GM18508 (cell line): ENCODE measurements around the gene ATPAF1.
"Not testable (repeated sequence)": the region's sequence is repeated elsewhere in the genome, so short reads cannot be mapped to it uniquely, and the experiment has no call there.

Source experiments
- ATAC-seq: cut with Tn5 transposase; IDR thresholded peaks from one replicate; pipeline ENCODE4 v1.9.1; 2021; ENCODE audit warnings: moderate number of reproducible peaks; ENCODE audit not compliant: insufficient read depth, unreplicated experiment

ATPAF1 gene

DNA sequence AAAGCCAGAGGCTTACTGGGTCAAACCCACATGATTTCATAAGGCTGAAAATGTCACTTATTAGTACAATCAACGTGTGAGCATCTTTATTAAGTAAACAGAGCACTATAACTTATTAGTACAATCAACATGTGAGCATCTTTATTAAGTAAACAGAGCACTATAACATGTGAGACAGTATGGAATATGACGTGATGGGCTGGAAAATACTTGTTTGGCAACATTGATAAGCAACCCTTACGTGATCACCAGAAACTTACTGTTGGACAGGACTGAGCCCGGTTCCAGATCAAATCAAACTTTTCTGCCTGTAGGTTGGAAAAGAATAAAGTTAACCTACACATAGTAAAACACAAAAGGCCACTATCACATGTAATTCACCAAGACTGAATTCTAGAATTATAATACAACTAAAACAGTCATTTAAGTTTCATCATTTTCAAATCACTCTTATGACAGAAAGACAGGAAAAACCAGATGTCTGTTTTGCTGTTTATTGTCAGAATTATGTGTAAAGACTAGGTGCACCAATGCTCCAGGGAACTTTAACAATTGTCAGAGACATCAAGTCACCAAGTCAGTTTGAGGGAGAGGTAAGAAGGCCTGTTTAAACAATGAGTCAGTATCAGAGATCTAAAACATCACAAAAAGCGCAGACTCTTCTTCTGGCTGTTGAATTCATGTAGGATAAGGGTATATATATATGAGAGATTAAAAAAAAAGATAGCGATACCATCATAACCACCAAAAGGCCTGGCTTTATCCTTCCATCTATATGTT is 15.7 kb downstream of the ATPAF1 start:
- no peak for ATAC-seq

DNA sequence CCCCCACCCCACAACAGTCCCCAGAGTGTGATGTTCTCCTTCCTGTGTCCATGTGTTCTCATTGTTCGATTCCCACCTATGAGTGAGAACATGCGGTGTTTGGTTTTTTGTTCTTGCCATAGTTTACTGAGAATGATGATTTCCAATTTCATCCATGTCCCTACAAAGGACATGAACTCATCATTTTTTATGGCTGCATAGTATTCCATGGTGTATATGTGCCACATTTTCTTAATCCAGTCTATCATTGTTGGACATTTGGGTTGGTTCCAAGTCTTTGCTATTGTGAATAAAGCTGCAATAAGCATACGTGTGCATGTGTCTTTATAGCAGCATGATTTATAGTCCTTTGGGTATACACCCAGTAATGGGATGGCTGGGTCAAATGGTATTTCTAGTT is 17.0 kb downstream of the ATPAF1 start:
- ATAC-seq: not testable (repeated sequence)

DNA sequence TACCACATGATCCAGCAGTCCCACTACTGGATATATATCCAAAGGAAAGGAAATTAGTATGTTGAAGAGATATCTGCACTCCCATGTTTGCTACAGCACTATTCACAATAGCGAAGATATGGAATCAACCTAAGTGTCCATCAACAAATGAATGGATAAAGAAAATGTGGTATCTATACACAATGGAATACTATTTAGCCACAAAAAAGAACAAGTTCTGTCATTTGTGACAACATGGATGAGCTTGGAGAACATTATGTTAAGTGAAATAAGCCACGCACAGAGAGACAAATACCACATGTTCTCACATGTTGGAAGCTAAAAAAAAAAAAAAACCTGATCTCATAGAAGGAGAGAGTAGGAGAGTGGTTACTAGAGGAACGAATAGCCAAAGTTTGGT is 17.7 kb downstream of the ATPAF1 start:
- no peak for ATAC-seq

DNA sequence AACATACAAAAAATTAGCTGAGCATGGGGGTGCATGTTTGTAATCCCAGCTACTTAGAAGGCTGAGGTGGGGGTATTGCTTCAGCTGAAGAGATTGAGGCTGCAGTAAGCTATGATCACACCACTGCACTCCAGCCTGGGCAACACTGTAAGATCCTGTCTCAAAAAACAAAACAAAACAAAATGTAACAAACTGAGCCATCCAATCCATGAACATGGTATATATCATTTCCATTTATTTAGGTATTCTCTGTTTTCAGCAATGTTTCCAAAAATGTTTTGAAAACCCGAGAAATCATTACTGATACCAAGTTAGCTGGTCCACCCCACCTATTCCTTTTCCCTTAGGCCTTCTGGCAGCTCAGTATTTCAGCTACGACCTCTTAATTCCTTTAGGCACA is 18.4 kb downstream of the ATPAF1 start:
- ATAC-seq: no peak

DNA sequence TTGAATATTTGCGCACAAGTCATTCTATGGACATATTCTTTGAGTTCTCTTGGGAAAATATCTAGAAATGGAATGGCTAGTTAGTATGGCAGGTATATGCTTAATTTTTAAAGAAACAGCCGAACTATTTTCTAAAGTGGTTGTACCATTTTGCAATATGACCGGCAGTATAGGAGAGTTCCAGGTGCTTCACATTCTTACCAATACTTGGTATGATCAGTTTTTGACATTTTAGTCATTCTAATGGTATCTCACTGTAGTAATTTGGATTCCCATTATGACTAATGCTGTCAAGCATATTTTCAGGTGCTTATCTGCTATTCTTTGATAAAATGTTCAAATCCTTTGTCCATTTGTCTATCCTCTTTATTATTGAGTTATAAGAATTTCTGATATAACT is 20.6 kb downstream of the ATPAF1 start:
- no peak for ATAC-seq

DNA sequence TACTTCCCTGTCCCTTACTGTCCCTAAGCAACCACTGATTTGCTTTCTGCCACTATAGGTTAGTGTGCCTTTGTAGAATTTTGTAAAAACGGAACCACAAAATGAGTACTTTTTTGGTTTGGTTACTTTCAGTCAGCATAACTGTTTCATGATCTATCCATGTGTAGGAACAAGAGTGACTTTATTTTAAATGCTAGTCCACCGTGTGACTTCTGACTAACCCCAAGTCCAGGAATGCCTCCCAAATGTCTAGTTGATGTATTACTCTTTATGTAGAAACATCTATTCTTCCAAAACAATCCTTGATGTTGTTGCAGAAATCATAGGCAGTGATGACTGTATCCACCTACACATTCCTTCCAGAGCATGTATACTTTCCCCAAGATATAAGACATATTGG is 21.3 kb downstream of the ATPAF1 start:
- ATAC-seq: no peak

DNA sequence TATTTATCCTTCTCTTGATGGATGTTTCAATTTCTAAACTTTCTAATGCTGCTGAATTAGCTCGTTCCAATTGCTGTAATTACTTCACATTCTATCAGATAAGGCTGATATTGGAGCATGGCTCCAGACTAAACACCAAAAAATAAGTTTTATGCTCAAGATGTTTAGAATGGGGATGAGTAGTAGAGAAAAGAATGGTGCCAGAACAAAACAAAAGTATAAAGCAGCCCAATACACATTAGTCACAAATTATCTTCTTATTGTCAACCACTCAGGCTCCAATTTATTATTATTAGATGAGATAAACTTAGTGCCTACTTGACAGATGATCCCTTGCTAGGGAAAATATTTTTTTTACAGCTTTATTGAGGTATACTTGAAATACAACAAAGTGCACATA is 21.8 kb downstream of the ATPAF1 start:
- no peak for ATAC-seq

DNA sequence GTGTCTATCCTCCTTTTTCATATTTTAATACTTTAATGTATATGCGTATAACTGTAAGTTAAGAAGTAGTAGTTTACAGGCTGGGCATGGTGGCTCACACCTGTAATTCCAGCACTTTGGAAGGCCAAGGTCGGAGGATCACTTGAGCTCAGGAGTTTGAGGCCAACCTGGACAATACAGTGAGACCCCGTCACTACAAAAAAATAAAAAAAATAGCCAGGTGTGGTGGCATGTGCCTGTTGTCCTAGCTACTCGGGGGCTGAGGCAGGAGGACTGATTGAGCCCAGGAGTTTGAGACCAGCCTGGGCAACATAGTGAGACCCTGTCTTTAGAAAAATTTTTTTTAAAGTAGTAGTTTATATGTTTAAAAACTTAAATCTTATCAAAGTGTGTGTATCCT is 22.3 kb downstream of the ATPAF1 start:
- ATAC-seq: no peak

DNA sequence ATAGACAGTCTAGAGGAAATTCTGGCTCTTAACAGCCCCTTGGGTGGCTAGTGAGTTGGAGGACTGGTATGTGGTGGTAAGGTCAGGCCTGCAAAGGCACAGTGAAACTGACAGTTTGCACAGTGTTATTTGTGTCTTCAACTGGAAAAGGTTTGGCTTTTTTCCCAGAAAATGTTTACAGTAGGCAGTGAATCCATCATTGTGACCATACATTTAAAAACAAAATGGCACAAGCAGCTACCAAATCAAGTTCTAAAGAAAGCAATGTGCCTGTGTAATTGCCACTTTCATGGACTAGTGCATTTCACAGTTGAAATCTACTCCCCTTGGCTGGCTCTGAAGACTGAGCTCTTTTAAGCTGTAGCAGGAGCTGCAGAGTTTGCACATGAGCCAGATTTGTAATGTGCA is 24.8 kb downstream of the ATPAF1 start:
- ATAC-seq: no peak

DNA sequence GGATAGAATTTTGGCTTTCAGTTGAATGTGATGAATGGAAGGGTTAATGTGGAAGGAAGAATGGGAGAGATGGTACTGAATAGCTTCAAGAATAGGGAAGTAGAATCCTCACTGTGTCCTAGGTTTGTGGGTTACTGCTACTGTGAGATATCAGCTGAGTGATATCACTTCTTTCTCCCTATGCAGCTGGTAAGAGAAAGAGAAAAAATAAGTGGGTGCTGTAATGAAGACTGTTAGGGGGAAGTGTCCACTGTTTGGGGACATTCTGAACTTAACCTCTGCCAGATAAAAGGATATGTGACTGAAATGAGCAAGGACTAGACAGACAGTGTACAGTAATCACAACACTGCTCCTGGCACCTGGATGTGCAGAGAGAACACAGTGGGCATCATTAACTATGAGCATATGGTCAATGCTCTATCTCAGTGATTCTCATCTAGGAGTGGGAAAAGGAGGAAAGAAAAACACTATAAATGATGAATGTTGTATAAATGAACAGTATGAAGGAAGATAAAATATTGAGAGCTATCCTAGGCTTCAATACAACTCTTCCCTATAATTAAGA is 26.0 kb downstream of the ATPAF1 start:
- no peak for ATAC-seq

DNA sequence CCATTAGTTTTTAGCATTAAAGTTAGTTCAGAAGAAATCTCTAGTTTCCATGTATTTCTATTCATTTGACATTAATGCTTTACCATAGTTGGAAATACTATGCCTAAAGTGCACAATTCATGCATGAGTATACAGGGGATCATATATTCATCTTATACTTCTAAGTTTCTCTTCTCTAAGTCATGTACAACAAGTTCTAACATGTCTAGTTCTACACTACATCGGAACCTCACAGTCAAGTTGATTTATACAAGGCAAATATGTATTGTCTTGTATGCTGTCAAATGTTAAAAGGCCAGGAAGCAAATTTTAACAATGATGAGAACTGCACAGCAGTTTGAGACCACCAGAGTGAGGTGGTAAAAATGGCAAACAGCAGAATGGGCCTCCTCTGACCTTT is 28.6 kb downstream of the ATPAF1 start:
- ATAC-seq: no peak

DNA sequence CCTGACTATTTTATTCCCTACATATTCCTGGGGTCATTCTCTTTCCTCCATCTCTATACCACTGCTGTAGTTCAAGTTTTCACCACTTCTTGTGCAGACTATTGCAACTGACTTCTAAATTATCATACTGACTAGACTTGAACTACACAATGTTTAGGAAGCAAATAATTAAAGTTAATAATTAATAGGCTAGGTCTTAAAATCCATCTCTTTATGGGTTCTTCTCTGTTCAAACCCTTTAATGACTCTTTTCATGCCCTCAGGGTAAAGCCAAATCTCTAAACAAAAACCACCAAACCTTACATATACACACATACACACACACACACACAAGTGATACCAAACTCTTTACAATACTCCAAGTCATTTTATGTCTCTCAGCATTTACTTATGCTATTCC is 29.2 kb downstream of the ATPAF1 start:
- no peak for ATAC-seq

DNA sequence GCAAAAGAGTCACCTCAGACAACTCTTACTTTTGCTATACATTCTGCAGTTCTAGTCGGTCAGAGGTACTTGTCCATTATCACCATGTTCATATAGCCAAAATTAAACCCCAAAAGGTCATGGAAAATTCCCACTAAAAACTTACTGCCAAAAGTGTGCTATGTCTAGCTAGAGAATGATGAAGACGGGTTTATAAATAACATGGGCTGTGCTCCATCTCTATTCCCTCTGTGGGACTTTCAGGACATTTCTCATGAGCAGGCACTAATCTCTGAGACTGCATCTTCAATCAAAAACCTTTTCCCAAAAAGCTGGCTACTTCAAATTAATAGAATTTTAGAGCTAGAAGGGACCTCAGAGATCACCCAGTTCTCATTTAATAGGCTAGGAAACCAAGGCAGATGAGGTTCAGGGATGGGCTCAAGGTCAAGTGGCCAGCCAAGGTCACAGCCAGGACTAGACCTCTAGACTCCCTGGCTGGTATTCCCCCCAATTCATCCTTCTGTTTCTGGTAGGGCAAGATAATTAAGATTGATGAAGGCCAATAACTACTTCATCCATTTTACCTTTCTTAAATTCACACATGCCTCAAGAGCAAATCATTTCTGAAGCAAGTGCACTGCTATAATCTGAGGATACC is 30.6 kb downstream of the ATPAF1 start:
- no peak for ATAC-seq

DNA sequence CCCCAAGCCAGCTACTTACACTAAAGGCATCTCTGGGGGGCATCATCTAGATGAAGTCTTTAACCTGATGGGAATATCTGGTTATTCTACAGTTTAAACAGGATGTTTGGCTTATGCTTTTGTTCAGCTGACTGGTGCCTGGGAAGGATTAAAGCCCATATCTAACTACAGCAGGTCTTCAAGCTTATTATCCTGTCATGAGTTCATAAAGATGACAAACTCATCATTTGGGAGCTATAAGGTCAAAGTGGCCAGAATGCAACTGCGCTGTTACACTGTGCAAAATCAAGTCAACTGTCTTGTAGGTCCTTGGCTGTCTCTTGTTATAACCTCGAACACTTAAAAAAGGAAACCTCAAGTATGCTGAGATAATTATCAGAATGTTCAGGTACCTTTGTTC is 33.0 kb downstream of the ATPAF1 start:
- no peak for ATAC-seq

DNA sequence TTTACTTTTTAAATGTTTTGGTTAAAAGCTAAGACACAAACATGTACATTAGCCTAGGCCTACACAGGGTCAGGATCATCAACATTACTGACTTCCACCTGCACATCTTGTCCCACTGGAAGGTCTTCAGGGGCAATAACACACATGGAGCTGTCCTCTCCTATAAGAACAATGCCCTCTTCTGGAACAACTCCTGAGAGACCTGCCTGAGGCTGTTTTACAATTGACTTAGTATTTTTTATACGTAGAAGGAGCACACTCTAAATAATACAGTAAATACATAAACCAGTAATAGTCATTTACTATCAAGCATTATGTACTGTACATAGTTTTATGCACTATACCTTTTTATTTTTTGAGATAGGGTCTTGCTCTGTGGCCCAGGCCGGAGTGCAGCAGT is 37.4 kb downstream of the ATPAF1 start:
- ATAC-seq: no peak

DNA sequence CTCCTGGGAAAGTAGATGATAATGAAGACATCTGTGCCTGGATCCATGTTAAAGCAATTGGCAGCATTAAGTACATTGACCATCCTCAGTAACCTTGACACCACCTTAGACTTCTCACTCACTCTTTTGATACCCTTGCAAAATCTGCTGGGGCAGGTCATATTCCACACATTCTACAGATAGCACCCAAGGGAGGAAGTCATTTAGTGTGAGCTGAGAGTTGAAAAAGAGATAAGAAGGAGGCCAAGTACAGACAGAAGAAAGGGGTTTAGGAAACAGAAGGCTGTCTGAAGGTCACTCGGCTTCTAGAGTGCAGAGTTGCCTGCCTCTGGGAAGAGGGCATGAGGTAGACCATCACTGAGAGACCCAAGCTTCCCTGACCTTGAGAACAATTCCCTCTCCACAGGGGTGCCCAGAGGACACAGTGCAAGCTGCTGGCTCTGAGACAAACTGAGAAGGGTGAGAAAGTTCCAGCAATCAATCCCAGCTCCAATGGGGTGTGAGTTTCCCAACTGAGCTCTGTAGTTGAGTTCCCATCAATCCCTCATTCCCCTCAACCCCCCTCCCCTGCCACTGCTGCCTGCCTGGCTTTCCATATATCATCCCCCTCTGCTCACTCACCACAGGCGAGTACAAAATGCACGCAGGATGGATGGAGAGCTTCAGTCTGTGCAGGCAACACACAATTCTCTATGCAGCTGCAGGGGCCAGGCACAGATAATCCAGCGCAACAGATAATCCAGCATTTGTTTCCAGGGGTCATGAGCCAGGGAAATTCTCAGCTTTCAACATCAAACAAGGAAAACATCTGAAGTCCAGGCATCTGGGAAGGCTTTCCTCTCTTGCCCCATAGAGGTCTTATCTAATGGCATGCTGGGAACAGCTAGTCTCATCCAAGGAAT is 44.2 kb downstream of the ATPAF1 start:
- ATAC-seq: no peak

DNA sequence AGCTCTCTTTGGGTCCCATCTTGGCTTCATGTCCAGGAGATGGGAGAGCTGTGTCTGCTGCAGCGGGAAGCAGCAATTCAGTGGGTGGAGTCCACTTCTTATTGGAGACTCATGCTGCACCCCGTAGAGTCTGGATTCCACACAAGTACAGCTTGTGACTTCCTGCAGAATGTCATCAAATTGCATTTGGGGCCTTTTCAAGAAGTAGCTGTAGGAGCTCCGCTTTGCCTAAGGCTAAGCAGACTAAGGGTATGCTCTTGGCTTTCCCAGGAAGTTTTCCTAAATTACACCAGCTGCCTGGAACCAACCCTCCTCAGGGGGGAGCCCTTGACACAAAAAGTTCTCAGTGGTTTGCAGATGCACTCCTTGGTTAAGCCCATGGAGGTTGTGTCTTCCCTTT is 45.8 kb downstream of the ATPAF1 start:
- no peak for ATAC-seq

DNA sequence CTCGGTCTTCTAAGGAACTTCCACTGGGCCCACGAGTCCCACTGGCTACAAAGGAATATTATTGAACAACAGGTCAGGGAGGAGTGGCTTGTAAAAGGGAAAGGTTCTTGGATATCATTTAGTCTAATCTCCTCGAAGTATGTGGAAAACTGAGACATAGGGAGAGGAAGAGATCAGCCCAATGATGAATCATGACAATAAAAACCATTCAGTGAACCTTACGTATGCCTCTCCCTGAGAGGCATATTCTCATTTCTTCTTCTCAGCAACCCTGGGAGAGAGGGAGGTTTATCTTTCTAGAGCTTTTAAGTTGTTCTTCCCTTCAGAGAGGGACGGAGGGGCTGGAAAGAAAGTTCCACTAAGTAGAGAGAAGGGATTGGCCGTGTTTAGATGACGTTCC is 46.2 kb downstream of the ATPAF1 start:
- ATAC-seq: no peak

DNA sequence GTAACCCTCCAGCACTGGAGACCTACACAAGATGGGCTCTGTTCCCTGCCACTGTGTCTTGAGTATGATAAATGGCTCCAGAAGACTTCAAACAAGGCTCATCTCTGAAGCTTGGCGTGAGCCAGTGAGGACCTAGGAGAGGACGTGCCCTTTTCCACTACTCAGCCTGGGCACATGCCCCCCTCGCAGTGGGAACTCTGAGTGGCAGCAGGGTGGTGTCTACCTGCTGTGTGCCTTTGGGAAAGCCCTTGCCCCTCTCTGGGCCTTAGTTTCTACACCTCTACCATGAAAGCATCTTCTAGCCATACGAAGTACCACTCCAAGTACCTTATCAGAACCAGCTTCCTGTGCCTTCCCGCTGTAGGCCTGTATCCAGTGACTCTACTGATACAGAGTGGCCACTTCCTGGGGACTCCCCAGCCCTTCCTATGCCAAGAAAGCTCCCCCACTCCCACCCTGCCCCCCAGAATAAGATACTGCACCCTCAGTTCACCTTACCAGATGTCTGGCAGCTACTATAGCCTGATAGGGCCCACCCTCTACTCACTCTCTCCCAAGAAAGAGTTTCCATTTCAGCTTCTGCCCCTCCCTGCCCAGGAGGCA is 48.4 kb downstream of the ATPAF1 start:
- ATAC-seq: no peak

DNA sequence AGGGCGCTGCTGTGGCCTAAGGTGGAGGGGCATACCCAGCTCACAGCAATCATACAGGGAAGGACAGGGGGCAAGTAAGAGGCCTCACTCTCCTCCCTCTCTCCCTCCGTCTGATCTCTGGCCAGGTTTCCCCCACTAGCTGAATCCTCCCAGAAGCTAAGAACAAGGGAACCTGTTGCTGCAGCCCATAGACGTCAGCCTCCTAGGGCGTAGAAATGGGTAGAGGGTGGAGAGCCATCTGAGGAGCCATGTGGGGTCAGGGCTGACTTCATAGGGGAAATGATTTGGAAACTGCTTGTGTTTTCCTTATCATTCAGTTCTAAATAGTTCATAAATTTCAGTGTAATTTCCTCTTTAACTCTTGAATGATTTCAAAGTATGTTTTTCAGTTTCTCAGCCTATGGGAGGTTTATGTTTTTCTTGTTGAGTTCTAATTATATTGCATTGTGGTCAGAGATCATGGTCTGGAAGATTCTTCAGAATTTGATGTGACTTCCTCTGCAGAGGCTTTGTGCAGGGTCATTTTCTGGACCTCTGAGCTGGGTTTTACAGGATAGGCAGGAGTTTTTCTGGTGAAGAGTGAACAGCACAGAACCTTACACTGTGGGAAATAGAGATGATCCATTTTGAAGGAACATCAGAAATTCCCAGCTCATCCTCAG is 49.3 kb downstream of the ATPAF1 start:
- ATAC-seq: no peak
